Thymus (tissue), 11 donors: ENCODE measurements around the gene MYO19. TPM values are rescaled to one million over a fixed set of nuclear protein-coding genes. Genes with fewer than 3 reads are reported as not detected.
A peak's percentile ranks its signal among the peaks of the same experiment; 100 is the strongest.

Experiments used
- DNase-seq, 9 donors: peaks; one replicate each; pipeline ENCODE4 v3.0.0-alpha.2; 2013; ENCODE audit warnings: low spot score in 9 of 9, low read depth in 6 of 9, missing footprints in 1 of 9
- H3K27ac ChIP-seq, 2 donors: one replicate each; pipeline ENCODE4 v1.5.1; 2013; ENCODE audit warnings: control low read depth in 1 of 2, low read depth in 1 of 2, low read length in 1 of 2, mild to moderate bottlenecking in 1 of 2, moderate library complexity in 1 of 2
- H3K27me3 ChIP-seq, 2 donors: one replicate each; pipeline ENCODE4 v1.5.1; 2013; ENCODE audit warnings: low read length in 1 of 2; ENCODE audit not compliant: control insufficient read depth in 2 of 2, insufficient read depth in 1 of 2
- H3K36me3 ChIP-seq, 2 donors: one replicate each; pipeline ENCODE4 v1.5.1; 2013; ENCODE audit warnings: low read length in 1 of 2, mild to moderate bottlenecking in 1 of 2, moderate library complexity in 1 of 2; ENCODE audit not compliant: control insufficient read depth in 2 of 2, insufficient read depth in 2 of 2
- H3K4me1 ChIP-seq, 2 donors: one replicate each; pipeline ENCODE4 v1.5.1; 2013; ENCODE audit warnings: low read length in 2 of 2; ENCODE audit not compliant: control insufficient read depth in 2 of 2, insufficient read depth in 2 of 2
- H3K4me3 ChIP-seq, 2 donors: one replicate each; pipeline ENCODE4 v1.5.1; 2013; ENCODE audit warnings: low read length in 2 of 2, control low read depth in 1 of 2, mild to moderate bottlenecking in 1 of 2
- H3K9me3 ChIP-seq, 2 donors: one replicate each; pipeline ENCODE4 v1.5.1; 2013; ENCODE audit warnings: low read length in 1 of 2, mild to moderate bottlenecking in 1 of 2; ENCODE audit not compliant: control insufficient read depth in 2 of 2, insufficient read depth in 1 of 2
- WGBS: extraction: QIAGEN DNeasy Blood & Tissue Kit; methylation state at CpG from one replicate; pipeline ENCODE4 v1.1.7; 2013; 5-methylcytosine and 5-hydroxymethylcytosine counted together
- polyA plus RNA-seq: library from polyadenylated mRNA; stranded (reverse); fragments of 200-250 nt; gene quantifications from one replicate; pipeline ENCODE4 v1.2.3, GENCODE V29; 2013
- total RNA-seq: library from RNA; stranded (reverse); fragments of 120-200 nt; gene quantifications from one replicate; pipeline ENCODE4 v1.2.4, GENCODE V29; 2013
- donor health status: healthy.

MYO19 gene
- total and polyA plus RNA-seq, 2 donors: 24.0 to 27.6 TPM

GRCh38 chr17:36547776-36548175 lies 13.1 kb upstream of the MYO19 start:
- Histone ChIP-seq H3K9me3 (no peaks in the 10 kb centered on the region), H3K4me1 (peaks cover 6 to 11% of the 10 kb centered on the region in 2 donors), H3K27ac (peak overlapping the region in 1 of 2 donors; percentile 49), H3K4me3 (no peak overlapping the region), H3K36me3 (peaks cover 0 to 5% of the 10 kb centered on the region in 2 donors), H3K27me3 (no peaks in the 10 kb centered on the region)
- DNase-seq: no peak

- Histone ChIP-seq H3K4me1 (peaks cover 6 to 11% of the 10 kb centered on the region in 2 donors), H3K4me3 (peak overlapping the region; percentile 89 to 97), H3K36me3 (peaks cover 0 to 5% of the 10 kb centered on the region in 2 donors), H3K27ac (peak overlapping the region; percentile 33 to 96), H3K27me3 (no peaks in the 10 kb centered on the region), H3K9me3 (no peaks in the 10 kb centered on the region)
- DNase-seq: peak in 6 of 9 donors; percentile 4 to 52 (median 16)
- 12% methylated on average over 7 of the region's 7 CpGs for WGBS
These were observed 11.9 kb upstream of the MYO19 start for GRCh38 chr17:36546418-36547093.

- Histone ChIP-seq H3K27ac (peak overlapping the region; percentile 83 to 96), H3K4me3 (peak overlapping the region; percentile 89 to 97), H3K4me1 (peaks cover 6 to 11% of the 10 kb centered on the region in 2 donors), H3K9me3 (no peaks in the 10 kb centered on the region), H3K27me3 (no peaks in the 10 kb centered on the region), H3K36me3 (peaks cover 0 to 5% of the 10 kb centered on the region in 2 donors)
- DNase-seq: peak; percentile 84 to 98 (median 91)
- WGBS: under 1% methylated on average over 60 of the region's 60 CpGs
These were observed 11.1 kb upstream of the MYO19 start for GRCh38 chr17:36545465-36546417.

- peaks cover 0 to 5% of the 10 kb centered on the region in 2 donors for H3K36me3 ChIP-seq
- peak overlapping the region; percentile 99 to 100 for H3K27ac ChIP-seq
- under 1% methylated on average over 37 of the region's 38 CpGs for WGBS
- H3K27me3 ChIP-seq: no peaks in the 10 kb centered on the region
- no peak for DNase-seq
- peak overlapping the region; percentile 89 to 97 for H3K4me3 ChIP-seq
- H3K9me3 ChIP-seq: no peaks in the 10 kb centered on the region
- peaks cover 6 to 10% of the 10 kb centered on the region in 2 donors for H3K4me1 ChIP-seq
These were observed 10.4 kb upstream of the MYO19 start for GRCh38 chr17:36545077-36545464.

DNA sequence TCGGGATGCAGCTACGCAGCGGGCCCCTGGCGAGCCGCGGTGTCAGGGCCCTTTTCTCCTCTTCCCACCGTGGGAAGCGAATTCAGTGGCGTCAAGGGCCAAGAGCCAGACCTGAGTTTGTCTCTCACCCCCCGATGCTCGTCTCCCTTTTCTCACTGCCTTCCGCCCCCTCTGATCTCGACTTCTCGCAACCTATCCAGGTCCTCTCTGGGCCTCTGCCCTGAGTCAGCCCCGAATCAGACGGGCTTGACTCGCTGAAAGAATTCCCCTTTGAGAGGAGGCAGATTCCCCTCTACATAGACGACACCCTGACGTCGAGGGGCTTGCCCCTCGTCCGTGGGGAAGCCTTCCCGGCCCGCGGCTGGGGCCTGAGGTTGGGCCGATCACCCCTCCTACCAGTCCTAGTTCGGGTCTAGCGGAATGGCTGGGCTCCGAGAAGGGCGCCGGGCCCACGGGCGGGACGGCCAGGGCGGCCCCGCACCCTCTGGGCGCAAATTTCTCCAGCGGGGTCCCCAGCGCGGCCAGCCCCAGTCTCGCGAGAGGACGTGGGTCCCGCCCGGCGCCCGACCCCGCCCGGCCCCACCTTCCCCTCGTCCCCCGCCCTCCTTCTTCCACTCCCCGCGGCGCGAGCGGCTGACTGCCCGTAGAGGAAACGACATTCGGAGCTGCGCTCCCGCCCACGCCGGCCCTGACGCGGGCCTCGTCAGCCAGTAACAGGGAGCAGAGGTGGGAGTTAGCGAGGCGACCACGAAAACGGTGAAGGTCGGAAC lies 9.8 kb upstream of the MYO19 start, which contains the start of gene GGNBP2:
Gene GGNBP2, plus strand, starts transcription at position 613 of the 770 bp plus-strand sequence. CDS start 806 bp downstream, outside the sequence.
- peak within 1 kb of the TSS; percentile 89 to 97 for H3K4me3 ChIP-seq
- no peaks in the 10 kb centered on the region for H3K27me3 ChIP-seq
- peak within 1 kb of the TSS; percentile 99 to 100 for H3K27ac ChIP-seq
- peaks cover 0 to 5% of the 10 kb centered on the region in 2 donors for H3K36me3 ChIP-seq
- under 1% methylated on average over 71 of the region's 71 CpGs for WGBS
- no peaks in the 10 kb centered on the region for H3K9me3 ChIP-seq
- peaks cover 6% of the 10 kb centered on the region in 2 donors for H3K4me1 ChIP-seq
- peak; percentile 77 to 97 (median 89) for DNase-seq

DNA sequence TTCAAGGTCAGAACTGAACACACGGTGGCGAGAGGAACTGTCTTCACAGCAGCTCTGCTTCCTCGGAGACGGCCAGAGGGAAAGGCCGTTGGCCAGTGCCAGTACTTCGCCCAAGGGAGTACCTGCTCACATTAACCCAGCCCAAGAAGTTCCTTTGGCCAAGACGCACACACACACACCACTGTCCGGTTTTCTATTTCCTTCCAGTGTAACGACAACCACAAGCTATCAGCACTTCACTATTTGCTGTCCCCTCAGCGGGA lies 9.3 kb upstream of the MYO19 start:
- peak in 3 of 9 donors; percentile 7 to 11 (median 7) for DNase-seq
- Histone ChIP-seq H3K27me3 (no peaks in the 10 kb centered on the region), H3K4me1 (peaks cover 6% of the 10 kb centered on the region in 2 donors), H3K4me3 (peak overlapping the region; percentile 89 to 97), H3K9me3 (no peaks in the 10 kb centered on the region), H3K27ac (peak overlapping the region; percentile 99 to 100), H3K36me3 (peaks cover 0 to 5% of the 10 kb centered on the region in 2 donors)
- 2% methylated on average over 10 of the region's 10 CpGs for WGBS

GRCh38 chr17:36542755-36543154 lies 8.1 kb upstream of the MYO19 start:
- 99% methylated on average over 15 of the region's 15 CpGs for WGBS
- H3K9me3 ChIP-seq: no peaks in the 10 kb centered on the region
- no peak overlapping the region for H3K27ac ChIP-seq
- H3K36me3 ChIP-seq: peaks cover 0 to 5% of the 10 kb centered on the region in 2 donors
- H3K4me1 ChIP-seq: peaks cover 5 to 6% of the 10 kb centered on the region in 2 donors
- DNase-seq: no peak
- no peak overlapping the region for H3K4me3 ChIP-seq
- no peaks in the 10 kb centered on the region for H3K27me3 ChIP-seq

- DNase-seq: no peak
- Histone ChIP-seq H3K9me3 (no peaks in the 10 kb centered on the region), H3K27me3 (no peaks in the 10 kb centered on the region), H3K4me3 (no peak overlapping the region), H3K4me1 (peaks cover 2 to 7% of the 10 kb centered on the region in 2 donors), H3K36me3 (peaks cover 0 to 12% of the 10 kb centered on the region in 2 donors), H3K27ac (no peak overlapping the region)
- 98% methylated on average over 3 of the region's 3 CpGs for WGBS
These were observed 6.0 kb upstream of the MYO19 start for GRCh38 chr17:36540696-36541095.
